Stimulated activated CD8-positive, alpha-beta memory T cell treated with anti-CD3 and anti-CD28 coated beads, Interleukin-4, amount 100 ng/mL, for 4 hours (primary cell): Measurements from ENCODE around the gene HEPN1.

Experiments
- DNase-seq, 2 donors: peaks; one replicate each; pipeline ENCODE4 v3.0.0-alpha.2; 2020; ENCODE audit warnings: low read depth in 2 of 2, low spot score in 1 of 2

Gene HEPN1

GRCh38 chr11:124918950-124919349, at the start of gene HEPN1:
TSS of gene HEPN1 (plus strand) at chr11:124919250.
- no peak for DNase-seq

- no peak for DNase-seq
These were observed 49.7 kb upstream of the HEPN1 start for GRCh38 chr11:124869331-124869730.

- DNase-seq: no peak
These were observed 49.1 kb upstream of the HEPN1 start for GRCh38 chr11:124869856-124870387.

DNA sequence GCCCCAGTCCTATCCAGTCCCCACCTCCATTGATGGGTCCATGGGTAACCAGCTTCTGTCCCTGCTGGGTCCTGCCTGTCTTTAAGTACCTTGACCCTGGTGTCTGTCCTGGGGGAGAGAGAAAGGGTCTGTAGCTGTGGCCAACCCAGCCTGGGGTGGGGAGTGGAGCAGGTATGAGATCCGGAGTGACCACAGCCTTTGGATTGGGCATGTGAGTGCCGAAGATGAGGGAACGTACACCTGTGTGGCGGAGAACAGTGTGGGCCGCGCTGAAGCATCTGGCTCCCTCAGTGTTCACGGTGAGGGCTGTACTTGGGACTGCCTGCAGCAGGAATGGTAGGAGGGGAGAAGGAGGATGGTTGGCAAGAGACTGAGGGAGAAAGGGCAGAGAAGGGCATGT, 48.6 kb upstream of the HEPN1 start:
- no peak for DNase-seq

- DNase-seq: no peak
These were observed 46.8 kb upstream of the HEPN1 start for GRCh38 chr11:124872280-124872679.

DNA sequence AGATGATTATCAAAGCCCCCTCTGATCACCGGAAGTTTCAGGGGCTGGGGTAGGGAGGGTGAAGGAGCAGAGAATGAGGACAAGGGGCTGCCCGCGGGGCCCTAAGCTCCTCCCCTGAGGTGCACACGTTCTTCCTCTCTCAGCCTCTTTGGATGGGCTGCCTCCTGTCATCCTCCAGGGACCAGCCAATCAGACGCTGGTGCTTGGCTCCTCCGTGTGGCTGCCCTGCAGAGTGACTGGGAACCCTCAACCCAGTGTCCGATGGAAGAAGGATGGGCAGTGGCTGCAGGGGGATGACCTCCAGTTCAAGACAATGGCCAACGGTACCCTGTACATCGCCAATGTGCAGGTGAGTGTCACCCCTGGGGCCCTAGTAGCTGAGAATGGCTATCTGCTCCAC, 46.3 kb upstream of the HEPN1 start:
- no peak for DNase-seq

GRCh38 chr11:124873951-124874350, 45.1 kb upstream of the HEPN1 start:
- DNase-seq: no peak

- DNase-seq: no peak
These were observed 44.3 kb upstream of the HEPN1 start for GRCh38 chr11:124874571-124875255.

GRCh38 chr11:124875401-124875800, 43.6 kb upstream of the HEPN1 start:
- DNase-seq: no peak

GRCh38 chr11:124875943-124876817, 42.9 kb upstream of the HEPN1 start:
- DNase-seq: peak; percentile 45 to 51

DNA sequence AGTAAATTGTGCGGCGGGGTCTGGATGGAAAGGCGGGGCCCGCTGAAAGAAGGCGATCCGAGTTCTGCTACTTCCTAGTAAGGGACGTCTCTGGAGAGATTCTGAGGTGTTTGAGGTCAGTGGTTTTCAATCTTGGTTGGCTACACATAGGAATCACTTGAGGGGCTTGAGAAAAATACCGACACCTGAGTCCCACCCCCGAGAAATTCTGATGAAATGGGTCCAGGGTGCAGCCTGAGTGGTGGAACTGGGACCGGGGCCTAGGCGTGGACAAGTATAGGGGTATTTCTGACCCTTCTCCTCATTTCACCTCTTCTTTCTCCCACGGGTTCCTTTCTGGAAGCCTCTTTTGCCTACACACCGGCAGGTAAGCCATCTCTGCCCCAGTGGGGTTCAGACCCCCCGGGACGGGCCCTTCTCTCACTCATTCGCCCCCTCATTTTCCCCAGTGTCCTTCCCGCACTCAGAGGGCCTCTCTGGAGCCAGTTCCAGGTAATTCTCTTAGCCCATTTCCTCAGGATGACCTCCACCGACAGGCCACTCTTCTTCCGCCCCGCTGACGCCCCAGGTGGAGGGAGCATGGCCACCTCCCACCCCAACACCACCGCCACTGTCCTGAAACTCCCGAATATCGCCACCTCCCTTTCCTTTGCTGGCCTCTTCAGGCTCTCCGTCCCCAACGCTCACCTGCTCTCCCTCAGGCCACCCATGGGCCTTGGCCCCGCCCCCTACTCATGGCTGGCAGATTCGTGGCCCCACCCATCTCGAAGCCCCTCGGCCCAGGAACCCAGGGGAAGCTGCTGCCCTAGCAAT, 42.0 kb upstream of the HEPN1 start:
- DNase-seq: no peak

DNA sequence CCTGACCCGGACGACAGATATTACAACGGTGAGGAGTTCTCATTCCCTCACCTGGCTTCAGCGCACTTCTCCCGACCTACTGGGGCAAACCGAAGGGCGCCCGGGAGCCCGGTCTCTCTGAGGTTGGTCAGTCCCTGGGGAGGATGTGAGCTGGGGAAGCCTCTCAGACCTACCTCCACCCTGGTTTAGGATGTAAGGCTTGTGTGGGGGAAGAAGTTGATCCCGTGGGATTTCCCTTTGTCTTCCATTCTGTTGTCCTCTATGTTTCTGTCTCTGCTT, 41.5 kb upstream of the HEPN1 start:
- no peak for DNase-seq

GRCh38 chr11:124877910-124878758, 40.9 kb upstream of the HEPN1 start:
- DNase-seq: no peak

GRCh38 chr11:124878759-124879492, 40.1 kb upstream of the HEPN1 start:
- no peak for DNase-seq

GRCh38 chr11:124879493-124880289, 39.4 kb upstream of the HEPN1 start:
- no peak for DNase-seq

DNA sequence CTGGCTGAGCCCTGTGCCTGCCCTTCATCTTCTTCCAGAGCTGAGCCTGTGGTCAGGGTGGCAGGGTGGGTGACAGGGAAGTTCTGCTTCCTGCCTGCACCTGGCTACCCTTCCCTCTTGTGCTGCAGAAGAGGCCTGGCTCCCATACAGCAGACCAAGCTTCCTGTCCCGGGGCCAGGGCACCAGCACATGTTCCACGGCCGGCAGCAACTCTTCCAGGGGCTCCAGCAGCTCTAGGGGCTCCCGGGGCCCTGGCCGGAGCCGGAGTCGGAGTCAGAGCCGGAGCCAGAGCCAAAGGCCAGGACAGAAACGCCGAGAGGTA, 38.8 kb upstream of the HEPN1 start:
- no peak for DNase-seq

GRCh38 chr11:124880958-124881357, 38.1 kb upstream of the HEPN1 start:
- no peak for DNase-seq

DNA sequence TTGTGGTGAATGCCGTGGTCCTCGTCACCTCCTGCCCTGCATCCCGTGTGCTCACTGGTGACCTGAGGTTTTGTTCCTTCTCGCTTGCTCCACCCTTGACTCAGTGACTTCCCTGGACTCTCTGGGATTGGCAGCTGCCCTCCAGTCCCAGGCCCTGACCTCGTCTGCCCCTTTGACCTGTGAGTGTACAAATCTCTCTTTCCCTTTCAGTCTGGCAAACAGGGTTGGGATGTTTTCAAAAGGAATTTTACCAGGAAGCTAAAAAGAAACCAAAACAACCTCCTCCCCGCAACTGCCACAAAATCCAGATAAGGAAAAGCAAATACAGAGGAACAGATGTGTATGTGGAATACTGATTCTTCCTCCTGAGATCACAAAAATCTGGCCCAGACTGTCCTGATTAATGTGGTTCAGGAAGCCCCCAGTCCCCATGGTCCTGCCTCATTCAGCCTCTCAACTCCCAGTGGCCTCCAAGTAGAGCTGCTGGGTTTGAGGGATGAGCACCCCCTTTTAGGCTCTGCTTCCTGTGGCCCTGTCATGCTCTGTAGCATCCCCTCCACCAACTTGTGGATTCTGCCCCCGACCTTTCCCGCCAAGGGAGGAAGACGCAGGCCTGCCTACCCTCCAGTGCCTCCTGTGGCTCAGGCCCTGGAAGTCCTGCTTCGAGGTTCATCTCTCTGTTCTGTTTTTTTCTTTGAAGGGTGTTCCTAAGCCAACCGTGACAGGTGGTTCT, 36.5 kb upstream of the HEPN1 start:
- no peak for DNase-seq

DNA sequence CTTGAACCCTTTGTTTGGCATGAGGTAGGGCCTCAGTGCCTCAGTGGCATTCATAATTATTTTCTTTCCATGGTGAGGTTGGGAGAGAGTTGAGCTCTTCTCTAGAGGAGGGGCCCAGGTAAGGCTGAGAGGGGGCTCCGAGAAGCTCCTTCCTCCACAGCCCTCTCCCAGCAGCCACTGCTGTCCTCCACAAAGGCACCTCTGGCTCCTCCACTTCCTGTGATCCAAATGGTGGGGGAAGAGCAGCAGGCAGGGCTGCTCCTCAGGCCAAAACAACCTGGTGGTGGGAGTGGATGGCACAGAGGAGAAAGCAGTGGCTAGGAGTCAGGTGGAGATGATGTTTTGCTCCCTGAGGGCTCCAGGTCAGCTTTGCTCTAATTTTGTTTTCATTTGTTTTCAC, 34.7 kb upstream of the HEPN1 start:
- DNase-seq: no peak
